GM18520 (cell line): ENCODE measurements around the gene ERCC5.

Experiments
- ATAC-seq: cut with Tn5 transposase; IDR thresholded peaks from one replicate; pipeline ENCODE4 v1.9.1; 2021; ENCODE audit not compliant: unreplicated experiment

The ERCC5 gene

GRCh38 chr13:102879793-102880499 lies 34.1 kb downstream of the ERCC5 start:
- no peak for ATAC-seq

DNA sequence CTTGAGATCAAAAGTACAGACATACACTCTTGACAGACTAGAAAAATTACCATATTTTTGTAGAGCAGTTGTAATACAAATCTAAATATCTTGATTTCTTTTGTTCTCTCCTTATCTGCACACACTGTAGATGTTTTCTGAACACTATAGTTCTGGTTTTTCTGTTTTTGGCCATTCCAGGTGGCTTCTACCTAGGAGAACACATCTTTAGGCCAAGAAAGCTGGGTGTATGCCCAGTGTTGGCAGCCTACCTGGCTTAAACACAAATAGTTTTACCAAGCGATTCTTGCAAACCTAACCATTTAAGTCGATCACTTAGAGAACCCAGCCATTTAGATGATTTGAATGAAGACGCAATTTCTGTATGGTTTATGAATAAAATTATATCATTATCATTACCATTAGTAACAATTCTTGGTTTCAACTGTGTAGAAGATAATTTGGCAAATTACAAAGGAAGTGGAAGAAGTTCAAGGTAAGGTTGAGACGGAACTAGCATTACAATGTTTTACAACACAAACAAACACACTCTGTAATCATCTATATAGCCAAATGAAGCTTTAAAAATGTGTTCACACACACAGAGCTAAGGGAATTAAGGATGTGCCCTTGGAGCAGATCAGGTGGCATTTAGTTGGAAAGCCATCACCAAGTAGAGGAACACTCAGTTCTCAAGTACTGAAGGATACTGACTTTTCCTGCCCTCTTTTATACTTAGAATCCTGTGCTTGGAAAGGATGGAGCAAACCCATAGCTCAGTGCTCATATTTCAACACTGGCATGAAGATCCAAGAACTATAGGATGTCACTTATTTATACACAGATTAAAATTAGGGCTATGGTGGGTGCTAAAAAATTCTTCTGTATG lies 36.2 kb downstream of the ERCC5 start:
- no peak for ATAC-seq

- ATAC-seq, result no peak
These were observed 46.7 kb downstream of the ERCC5 start for GRCh38 chr13:102892503-102892902.

DNA sequence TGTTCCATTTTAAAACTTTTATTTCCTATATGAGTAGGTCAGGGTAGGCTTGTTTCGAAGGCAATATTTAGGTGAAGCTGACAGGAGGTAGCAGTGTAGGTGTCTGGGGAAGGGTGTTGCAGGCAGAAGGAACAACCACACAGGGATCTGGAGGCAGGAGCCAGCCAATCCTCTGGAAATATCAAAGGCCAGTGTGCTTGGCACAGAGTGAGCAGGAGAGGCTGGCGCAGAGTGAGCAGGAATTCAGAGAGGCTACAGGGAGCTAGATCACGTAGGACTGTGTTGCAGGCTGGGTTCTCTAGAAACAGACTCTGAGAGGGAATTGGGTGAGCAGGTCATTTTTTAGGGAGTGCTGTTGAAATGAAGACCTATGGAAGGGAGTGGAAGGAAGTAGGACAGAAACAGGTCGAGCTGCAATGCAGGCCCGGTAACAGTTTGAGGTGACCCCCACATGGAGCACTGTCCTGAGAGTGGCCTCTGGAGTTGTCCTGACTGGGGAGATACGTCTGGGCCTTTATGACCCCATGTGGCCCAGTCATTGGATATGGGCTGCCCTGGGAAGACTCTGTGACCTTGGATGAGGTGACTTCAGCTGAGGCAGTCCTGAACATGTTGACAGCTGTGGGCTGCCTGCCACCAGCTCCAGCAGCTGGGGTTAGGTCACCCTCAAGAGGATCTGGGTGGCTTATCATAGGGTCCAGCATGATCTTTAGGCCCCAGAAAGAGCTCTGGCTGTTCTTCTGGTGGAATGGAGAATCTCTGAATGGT lies 51.7 kb downstream of the ERCC5 start:
- ATAC-seq, result no peak

DNA sequence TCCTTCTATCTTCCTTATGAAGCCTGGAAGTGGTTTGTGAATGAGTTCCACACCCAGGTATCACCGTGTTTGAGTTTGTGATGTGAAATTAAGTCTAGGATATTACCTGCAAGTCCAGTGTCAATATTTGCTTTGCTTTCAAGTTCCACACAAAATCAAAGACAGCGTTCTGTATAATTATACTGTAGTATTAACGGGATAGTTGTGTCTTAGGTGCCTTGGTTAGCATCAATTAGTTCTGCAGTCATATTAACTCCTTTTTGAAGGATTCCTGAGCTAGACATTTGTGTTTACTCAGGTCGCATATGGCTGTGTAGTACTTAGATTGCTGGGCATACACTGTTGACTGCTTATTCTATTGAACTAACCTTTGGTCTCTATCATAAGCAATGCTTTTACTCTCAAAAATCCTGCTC lies 54.4 kb downstream of the ERCC5 start:
- ATAC-seq, result no peak

- ATAC-seq, result no peak
These were observed 55.2 kb downstream of the ERCC5 start for GRCh38 chr13:102901056-102901455.

- ATAC-seq, result no peak
These were observed 55.9 kb downstream of the ERCC5 start for GRCh38 chr13:102901615-102902305.

- ATAC-seq, result no peak
These were observed 57.0 kb downstream of the ERCC5 start for GRCh38 chr13:102902789-102903347.

DNA sequence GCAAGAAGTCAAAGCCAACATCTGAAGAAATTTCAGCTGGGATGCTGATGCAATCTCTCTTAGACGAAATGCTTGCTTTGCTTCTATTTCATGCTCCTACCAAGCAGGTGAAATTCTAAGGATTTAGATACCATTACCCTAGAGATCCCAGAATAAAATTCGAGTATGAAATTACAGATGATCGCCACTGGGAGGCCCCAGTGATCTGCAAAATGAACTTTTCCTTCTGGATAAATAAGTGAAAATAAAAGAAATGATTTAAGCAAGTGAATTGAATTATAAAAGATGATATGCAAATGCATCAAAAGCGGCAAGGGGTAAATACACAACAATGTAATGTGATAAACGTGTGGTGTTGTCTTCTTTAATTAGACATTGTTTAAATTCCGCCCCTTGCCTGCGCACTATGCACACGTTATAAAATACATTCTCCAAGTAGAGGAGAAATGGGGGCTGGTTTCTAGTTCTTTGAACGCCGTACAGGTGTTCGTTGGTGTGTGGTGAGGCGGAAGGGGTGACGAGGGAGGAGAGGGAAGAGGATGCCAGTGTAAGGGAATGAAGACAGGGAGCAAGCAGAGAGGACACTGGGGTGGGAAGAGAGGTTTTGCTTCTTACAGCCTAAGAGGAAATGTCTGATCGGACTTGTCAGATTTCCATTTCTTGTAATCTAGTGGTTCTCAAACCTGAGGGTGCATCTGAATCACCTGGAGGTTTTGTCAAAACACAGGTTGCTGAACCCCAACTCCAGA lies 58.0 kb downstream of the ERCC5 start:
- ATAC-seq, result no peak

GRCh38 chr13:102904408-102904862 lies 58.6 kb downstream of the ERCC5 start:
- no peak for ATAC-seq

DNA sequence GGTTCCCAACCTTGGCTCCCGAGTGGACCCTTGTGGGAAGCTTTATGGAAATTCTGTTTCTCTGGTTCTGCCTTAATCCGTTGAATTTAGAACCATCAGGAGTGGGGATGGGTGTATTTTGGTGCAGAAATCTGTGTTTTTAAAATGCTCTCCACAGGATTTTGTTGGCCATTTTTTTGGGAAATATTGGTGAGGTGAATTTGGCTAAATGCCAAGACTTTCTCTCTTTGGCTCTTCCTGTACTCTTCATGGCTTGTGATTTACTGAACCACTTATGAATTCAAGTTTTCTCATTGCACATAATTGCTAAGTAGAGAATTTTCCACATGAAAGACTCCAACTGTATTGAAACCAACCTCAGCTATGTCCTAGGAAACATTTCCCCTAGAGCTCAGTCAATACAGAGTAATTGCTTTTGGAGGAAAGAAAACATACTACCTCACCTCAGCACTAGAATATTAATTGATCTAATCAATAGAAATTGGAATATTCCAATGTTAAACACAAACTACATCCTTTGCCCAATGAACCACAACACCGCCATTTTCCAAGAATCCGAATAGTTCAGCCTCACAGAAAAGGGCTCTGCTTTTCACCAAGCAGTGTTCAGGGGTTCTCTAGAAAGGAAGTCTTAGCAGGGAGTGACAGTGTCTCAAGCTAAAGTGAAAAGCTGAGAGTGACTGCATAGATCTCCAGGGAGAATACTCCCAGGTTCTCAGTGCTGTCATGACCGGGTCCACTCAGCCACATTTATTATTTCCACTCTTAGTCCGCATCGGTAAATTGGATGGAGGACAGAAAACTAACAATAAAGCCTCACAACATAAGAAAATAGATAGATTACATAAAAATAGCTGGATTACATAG lies 60.3 kb downstream of the ERCC5 start:
- ATAC-seq, result no peak

GRCh38 chr13:102907016-102907756 lies 61.4 kb downstream of the ERCC5 start:
- ATAC-seq, result peak; percentile 55

DNA sequence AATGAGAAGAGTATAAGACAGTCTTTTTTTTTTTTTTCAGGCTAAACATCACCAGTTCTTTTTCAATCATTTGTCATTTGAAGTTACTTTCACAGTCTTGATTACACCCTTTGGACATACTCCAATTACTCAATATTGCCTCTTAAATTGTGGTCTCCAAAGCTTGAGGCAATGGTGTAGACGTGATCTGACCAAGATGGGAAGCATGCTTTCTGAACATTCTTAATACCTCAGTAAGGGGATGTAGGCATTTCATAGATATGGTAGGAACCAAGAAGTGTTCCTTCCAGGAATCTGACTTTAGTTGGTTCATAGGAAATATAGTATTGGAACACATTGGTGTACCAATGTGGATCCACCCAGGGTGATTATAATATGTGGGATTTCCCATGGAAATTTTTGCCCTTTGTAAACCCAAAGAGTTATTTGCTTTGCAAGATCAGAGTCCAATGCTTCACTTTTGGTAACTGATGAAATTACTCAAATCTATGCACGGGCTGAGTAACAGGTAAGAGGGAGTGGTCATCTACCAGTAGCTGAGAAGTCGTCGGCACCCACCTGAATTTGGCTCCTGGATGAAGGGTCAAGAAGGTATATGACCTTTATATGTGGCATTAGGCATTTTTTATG lies 62.2 kb downstream of the ERCC5 start:
- ATAC-seq, result no peak

DNA sequence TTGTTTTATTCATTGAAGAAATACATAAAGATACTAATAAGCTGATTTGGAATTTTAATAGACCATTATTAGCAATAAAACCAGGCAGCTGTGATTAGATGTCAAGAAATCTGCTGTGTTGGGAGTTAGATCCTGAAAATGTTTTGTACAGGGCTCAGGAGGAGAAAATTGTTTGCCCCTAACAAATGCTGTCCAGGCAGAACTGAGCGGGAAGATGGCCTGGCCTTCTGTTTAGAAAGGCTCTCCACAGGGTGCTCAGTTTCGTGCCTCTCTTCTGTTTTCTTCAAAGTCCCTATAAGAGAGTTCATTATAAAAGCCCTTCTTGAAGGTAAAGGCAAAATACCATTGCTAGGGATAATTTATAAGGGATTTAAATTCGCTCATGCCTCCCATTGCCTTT lies 64.1 kb downstream of the ERCC5 start:
- ATAC-seq, result no peak

- no peak for ATAC-seq
These were observed 65.5 kb downstream of the ERCC5 start for GRCh38 chr13:102911336-102911735.

- no peak for ATAC-seq
These were observed 66.8 kb downstream of the ERCC5 start for GRCh38 chr13:102912599-102912998.

DNA sequence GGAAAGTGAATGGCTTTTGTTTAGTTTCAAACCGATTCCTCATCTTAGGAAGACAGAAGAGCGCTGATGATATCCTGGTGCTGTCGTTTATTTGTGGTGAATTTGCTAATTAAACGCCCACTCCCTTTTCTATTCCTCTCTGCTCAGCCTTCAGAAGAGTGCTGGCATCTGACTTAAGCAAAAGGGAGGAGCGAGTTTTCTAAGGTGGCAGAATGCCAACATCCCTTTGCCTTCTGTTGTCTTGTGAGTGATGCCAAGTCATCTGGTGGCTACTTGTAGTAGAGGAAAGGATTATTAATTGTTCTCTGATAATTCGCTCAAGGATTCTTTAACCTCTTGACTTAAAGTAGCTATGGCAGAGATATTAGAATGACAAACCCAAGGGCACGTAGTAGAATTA lies 68.1 kb downstream of the ERCC5 start:
- no peak for ATAC-seq
